Hematopoietic multipotent progenitor cell treated with erythropoietin and hydrocortisone succinate and interleukin-3 and kit ligand, for 17 days (in vitro differentiated cells): ENCODE data around the gene FBRSL1.

Experiments
- DNase-seq: peaks from one replicate; pipeline ENCODE4 v3.0.0-alpha.2; 2015; ENCODE audit warnings: low spot score

Gene FBRSL1

GRCh38 chr12:132496710-132497109, 6.8 kb downstream of the FBRSL1 start:
- no peak for DNase-seq

- DNase-seq, result no peak
These were observed 7.8 kb downstream of the FBRSL1 start for GRCh38 chr12:132497514-132498405.

DNA sequence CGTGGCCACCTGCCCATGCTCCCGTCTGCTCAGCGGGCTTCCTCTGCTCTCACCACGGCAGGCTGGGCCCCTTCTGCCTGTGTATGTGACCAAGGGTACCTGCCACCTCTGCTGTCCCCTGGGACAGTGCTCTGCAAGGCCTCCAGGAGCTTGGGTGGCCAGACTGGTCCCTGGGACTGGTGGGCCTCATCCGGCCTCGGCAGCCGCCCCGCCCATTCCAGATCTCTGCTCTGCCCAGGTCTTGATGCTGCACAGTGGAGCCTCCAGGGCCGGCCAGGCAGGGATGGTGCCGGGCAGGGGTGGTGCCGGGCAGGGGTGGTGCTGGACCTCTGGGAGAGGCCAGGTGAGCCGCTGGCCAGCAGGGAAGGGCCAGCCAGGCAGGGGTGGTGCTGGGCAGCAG, 9.0 kb downstream of the FBRSL1 start:
- DNase-seq, result no peak

DNA sequence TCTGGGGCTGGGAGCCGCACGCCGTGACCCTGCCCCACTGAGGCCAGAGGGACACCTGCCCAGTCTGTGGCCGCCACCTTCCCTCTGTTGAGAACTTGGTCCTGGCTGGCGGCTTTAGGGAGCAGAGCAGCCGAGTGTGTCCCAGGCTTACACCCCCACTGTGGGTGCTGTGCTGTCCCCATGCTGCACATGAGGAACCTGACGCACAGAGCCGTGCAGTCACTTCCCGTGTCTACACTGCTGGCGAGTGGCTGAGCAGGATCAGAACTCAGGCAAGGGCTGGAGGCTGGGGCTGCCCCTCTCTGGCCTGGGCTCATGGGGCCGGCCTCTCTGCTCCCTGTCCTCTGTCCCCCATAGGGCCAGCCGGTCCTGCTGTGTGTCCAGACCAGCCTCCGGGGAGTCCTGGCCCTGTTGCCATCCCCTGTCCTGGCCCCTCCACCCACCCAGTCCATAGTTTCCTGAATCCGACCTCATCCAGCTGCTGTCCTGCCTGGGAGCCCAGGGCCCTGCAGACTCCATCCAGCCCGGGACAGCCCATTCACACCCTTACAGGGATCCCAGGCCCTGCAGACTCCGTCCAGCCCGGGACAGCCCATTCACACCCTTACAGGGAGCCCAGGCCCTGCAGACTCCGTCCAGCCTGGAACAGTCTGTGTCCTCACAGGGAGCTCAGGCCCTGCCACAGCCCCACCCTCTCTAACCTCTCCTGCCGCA, 10.3 kb downstream of the FBRSL1 start:
- DNase-seq, result no peak

GRCh38 chr12:132500856-132501180, 10.9 kb downstream of the FBRSL1 start:
- no peak for DNase-seq

DNA sequence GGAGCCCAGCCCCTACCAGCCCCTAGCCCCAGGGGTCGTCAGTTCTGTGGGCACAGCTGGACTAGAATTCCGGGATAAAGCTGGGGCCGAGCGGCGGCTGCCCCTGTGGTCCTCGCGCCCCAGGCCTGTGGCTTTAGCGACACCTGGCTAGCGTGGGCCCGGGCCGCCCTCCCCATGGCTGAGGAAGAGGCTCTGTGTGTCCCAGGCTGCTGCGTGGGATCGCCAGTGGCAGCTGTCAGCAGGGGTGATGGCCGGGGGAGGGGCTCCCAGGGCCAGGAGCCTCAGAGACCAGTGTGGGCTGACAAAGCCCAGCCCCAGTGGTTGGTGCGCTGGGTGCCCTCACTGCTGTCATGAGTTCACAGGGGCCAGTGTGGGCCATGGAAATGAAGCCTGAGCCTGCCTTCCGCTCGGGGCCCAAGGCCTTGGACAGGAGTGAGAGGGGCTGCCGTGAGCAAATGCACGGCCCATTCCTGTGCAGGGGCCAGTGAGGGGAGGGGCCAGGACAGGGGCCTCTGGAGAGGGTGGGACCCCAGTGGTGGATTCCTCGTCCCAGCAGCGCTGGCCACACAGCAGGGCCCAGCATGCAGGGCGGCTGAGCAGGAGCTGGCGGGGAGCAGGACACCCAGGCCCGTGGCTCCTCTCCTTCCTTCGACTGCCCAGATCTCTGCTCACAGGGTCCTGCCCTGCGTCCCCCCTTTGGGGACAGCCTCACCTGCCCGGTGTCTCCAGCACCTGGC, 11.4 kb downstream of the FBRSL1 start:
- no peak for DNase-seq

GRCh38 chr12:132502149-132502881, 12.4 kb downstream of the FBRSL1 start:
- DNase-seq, result no peak

GRCh38 chr12:132502882-132503193, 12.9 kb downstream of the FBRSL1 start:
- DNase-seq, result no peak

- no peak for DNase-seq
These were observed 13.8 kb downstream of the FBRSL1 start for GRCh38 chr12:132503618-132504204.

DNA sequence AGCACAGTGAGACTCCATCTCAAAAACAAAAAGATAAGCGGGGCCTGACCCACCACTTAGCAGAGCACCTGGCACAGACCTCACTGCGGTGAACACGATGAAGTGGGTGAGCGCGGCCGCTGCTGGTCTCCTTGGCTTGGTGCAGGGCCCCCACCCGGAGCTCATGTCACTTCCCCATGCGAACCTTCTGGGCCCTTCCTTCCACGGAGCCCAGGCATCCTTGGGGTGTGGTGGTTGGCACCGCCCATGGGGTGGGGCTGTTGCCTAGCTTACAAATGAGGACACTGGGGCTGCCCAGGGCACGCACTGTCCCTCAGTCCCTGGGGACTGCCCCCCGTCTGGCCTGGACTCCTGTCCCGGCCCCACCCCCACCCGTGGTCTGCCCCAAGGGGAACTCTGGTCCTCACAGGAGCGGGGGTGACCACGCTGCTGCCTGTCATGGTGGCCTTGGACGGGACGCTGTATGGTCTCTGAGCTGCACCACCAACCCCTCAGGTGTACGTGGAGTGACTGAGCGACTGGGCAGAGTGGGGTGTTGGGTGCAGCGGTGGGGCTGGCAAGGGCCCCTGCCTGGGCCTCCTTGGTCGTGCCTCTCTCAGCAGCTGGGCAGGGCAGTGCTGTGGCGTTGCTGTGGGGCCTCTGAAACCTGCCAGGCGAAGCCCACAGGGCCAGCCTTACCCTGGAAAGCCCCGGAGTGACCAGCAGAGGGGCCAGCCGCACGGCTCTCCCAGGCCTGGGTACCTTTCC, 15.3 kb downstream of the FBRSL1 start:
- DNase-seq, result peak; percentile 38

DNA sequence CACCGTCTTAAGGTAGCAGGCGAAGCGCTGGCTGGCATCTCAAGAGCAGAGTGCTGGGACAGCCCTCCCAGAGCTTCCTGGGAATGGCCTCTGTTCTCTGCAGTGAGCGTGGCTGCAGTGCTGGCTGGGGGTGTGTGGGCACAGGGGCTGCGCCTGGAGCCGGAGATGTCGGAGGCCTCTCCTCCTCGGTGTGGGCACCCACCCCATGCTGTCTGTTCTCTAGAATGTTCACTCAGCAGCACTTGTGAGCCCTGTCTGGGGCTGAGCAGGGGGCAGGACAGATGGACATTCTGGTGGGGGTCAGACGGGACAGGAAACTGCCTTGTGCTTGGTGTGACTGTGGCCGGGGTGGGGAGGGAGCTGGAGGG, 15.9 kb downstream of the FBRSL1 start:
- DNase-seq, result no peak

DNA sequence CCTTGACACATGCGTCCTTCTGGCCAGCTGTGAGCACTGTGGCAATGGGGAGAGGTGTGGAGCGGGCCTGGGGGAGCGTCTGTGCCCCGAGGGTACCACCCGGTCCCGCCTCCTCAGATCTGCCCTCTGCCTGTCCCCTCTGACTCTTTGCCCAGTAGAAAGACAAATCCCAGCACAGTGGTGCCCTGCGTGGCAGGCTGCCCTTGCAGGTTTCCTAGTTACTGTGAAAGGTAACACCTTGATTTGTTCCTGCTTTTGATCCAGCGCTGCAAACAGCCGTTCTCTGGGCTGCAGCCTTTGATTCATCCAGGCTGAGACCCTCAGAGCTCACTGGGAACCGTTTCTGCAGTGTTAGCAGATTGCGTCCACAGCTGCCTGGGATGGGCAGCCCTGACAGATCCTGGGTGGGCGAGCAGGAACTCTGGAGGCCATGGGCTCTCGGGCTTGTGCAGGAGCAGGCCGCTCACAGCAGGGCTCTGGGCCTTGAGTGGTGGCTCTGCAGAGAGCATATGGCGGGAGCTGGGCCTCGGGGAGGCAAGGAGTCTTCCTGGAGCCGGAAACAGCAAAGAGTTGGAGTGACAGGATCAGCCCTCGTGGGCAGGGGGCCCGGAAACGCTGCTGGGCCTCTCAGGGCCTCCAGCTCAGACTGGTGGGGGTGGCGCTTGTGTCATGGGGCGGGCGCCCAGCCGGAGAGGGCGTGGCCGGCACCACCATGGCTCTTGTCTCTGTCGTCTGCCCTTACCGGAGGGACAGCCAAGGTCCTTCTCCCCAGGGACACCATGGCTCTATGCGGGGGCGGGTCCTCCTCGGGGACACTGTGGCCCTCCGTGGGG, 16.6 kb downstream of the FBRSL1 start:
- no peak for DNase-seq

- no peak for DNase-seq
These were observed 17.2 kb downstream of the FBRSL1 start for GRCh38 chr12:132507161-132507538.

DNA sequence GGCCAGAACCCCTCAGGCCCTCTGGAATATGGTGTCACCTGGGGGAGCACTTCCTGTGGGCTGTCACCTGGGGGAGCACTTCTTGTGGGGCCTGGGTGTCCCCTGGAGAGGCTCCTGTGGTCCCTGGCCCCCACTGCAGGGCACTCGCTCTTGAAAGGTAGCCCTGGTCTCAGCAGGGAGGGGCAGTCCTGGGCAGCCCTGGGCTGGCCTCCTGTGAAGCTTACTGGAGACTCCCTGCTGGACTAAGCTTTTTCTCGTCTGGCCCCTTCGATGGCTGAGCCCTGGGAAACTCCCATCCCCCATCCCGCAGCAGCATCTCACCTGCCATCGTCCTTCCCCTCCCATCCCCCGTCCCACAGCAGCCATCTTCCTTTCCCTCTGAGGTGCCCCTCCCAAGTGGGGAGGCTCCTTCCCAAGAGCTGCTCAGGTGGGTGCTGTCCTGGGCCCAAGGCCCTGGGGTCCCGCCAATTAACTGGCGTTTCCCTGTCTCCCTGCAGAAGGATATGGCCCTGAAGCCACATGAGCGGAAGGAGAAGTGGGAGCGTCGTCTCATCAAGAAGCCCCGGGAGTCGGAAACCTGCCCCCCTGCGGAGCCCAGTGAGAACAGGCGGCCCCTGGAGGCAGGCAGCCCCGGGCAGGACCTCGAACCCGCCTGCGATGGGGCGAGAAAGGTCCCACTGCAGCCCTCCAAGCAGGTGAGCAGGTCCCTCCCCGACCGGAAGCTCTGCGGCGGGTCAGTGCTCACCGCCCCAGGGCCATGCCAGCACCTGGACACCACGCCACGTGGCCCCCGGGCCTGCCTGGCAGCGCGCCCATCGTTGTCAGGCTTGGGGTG, 17.9 kb downstream of the FBRSL1 start:
- no peak for DNase-seq

DNA sequence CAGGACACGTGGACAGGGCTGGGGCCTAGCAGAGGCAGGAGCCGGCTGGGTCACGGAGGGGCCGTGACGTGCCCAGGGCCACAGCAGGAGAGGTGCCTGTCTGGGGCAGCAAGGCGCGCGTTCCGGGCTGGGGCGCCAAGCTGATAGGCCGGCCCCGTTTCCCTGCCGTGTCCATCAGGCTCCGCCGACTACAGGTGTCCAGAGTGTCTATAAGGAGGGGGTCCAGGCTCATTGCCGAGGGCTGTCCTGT, 18.5 kb downstream of the FBRSL1 start:
- no peak for DNase-seq

GRCh38 chr12:132508860-132509732, 19.1 kb downstream of the FBRSL1 start:
- DNase-seq, result no peak

GRCh38 chr12:132510111-132510724, 20.3 kb downstream of the FBRSL1 start:
- DNase-seq, result no peak

GRCh38 chr12:132510746-132511477, 21.0 kb downstream of the FBRSL1 start:
- DNase-seq, result no peak
